ENCODE results near the gene EGFLAM.
"Not testable (repeated sequence)": the region's sequence is repeated elsewhere in the genome, so short reads cannot be mapped to it uniquely, and the experiment has no call there.

The EGFLAM gene

GRCh38 chr5:38376404-38376803, 118.0 kb downstream of the EGFLAM start:
- DNase-seq (ENCODE audit: low spot score) = no peak

GRCh38 chr5:38378579-38378978, 120.2 kb downstream of the EGFLAM start:
- no peak for DNase-seq (ENCODE audit: low spot score)

GRCh38 chr5:38379350-38379937, 121.1 kb downstream of the EGFLAM start:
- no peak for DNase-seq (ENCODE audit: low spot score)

GRCh38 chr5:38380537-38380936, 122.2 kb downstream of the EGFLAM start:
- DNase-seq (ENCODE audit: low spot score) = no peak

- no peak for DNase-seq (ENCODE audit: low spot score)
These were observed 123.0 kb downstream of the EGFLAM start for GRCh38 chr5:38381361-38381760.

GRCh38 chr5:38382898-38383297, 124.5 kb downstream of the EGFLAM start:
- DNase-seq (ENCODE audit: low spot score) = peak; percentile 54

GRCh38 chr5:38383701-38384100, 125.3 kb downstream of the EGFLAM start:
- DNase-seq (ENCODE audit: low spot score) = no peak

- DNase-seq (ENCODE audit: low spot score) = no peak
These were observed 126.0 kb downstream of the EGFLAM start for GRCh38 chr5:38384396-38384795.

GRCh38 chr5:38387161-38387560, 128.8 kb downstream of the EGFLAM start:
- DNase-seq (ENCODE audit: low spot score) = no peak

GRCh38 chr5:38393636-38394035, 135.3 kb downstream of the EGFLAM start:
- no peak for DNase-seq (ENCODE audit: low spot score)

GRCh38 chr5:38396766-38397165, 138.4 kb downstream of the EGFLAM start:
- DNase-seq (ENCODE audit: low spot score) = no peak

- no peak for DNase-seq (ENCODE audit: low spot score)
These were observed 142.0 kb downstream of the EGFLAM start for GRCh38 chr5:38400365-38400764.

- no peak for DNase-seq (ENCODE audit: low spot score)
These were observed 142.8 kb downstream of the EGFLAM start for GRCh38 chr5:38401145-38401544.

GRCh38 chr5:38403406-38403805, 145.0 kb downstream of the EGFLAM start:
- no peak for DNase-seq (ENCODE audit: low spot score)

- DNase-seq (ENCODE audit: low spot score) = no peak
These were observed 145.7 kb downstream of the EGFLAM start for GRCh38 chr5:38403877-38404635.

- DNase-seq (ENCODE audit: low spot score) = no peak
These were observed 146.4 kb downstream of the EGFLAM start for GRCh38 chr5:38404667-38405276.

- DNase-seq (ENCODE audit: low spot score) = no peak
These were observed 150.3 kb downstream of the EGFLAM start for GRCh38 chr5:38408446-38409198.

GRCh38 chr5:38410304-38410990, 152.1 kb downstream of the EGFLAM start:
- DNase-seq (ENCODE audit: low spot score) = no peak

- no peak for DNase-seq (ENCODE audit: low spot score)
These were observed 155.3 kb downstream of the EGFLAM start for GRCh38 chr5:38413696-38414095.

- no peak for DNase-seq (ENCODE audit: low spot score)
These were observed 156.0 kb downstream of the EGFLAM start for GRCh38 chr5:38414348-38414747.

GRCh38 chr5:38415772-38416171, 157.4 kb downstream of the EGFLAM start:
- DNase-seq (ENCODE audit: low spot score) = not testable (repeated sequence)

- no peak for DNase-seq (ENCODE audit: low spot score)
These were observed 159.3 kb downstream of the EGFLAM start for GRCh38 chr5:38417658-38418017.

Measured in germinal center (tissue), 1 donor.